SK-N-SH (cell line): ENCODE data around the gene FNDC1. TPM values are rescaled to one million over a fixed set of nuclear protein-coding genes. Genes with fewer than 3 reads are reported as not detected.
"Not testable (repeated sequence)": the region's sequence is repeated elsewhere in the genome, so short reads cannot be mapped to it uniquely, and the experiment has no call there.

Source experiments
- CTCF ChIA-PET: fragments of 300-600, 350-600 bp; formaldehyde crosslinking; extraction: SDS; loops from one replicate; lab custom pipeline; 2021; lab: Yijun Ruan, JAX
- POLR2A ChIA-PET: fragments of 350-600 bp; sonication (Branson Sonifier 250); formaldehyde crosslinking; extraction: SDS; loops from one replicate; lab custom pipeline; 2020; ENCODE audit warnings: antibody characterized with exemption, inconsistent platforms; lab: Yijun Ruan, JAX
- DNase-seq: peaks from one replicate; pipeline ENCODE4 v3.0.0; 2012
- H2AFZ ChIP-seq: fragments of 200-600 bp; sonication (generic); 2 replicates; pipeline ENCODE4 v1.8.1; 2016; ENCODE audit warnings: antibody characterized with exemption, mild to moderate bottlenecking, low read depth
- H3F3A ChIP-seq: fragments of 200-600 bp; sonication (generic); replicated peaks from 2 replicates; pipeline ENCODE3; 2016; ENCODE audit warnings: antibody characterized with exemption, mild to moderate bottlenecking; ENCODE audit not compliant: insufficient read depth
- H3K27ac ChIP-seq, 2 experiments: fragments of 200-500 bp in 1 of 2; fragments of 200-600 bp in 1 of 2; sonication (Bioruptor generic) in 1 of 2; sonication (generic), shearing (Covaris generic) in 1 of 2; 2 replicates each; pipeline versions ENCODE4 v1.5.1 to v1.6.1; 2014 to 2016; ENCODE audit warnings: low read depth in 2 of 2, inconsistent platforms in 1 of 2, low read length in 1 of 2, mild to moderate bottlenecking in 1 of 2, mixed read lengths in 1 of 2
- H3K27me3 ChIP-seq: fragments of 200-600 bp; sonication (generic), shearing (Covaris generic); 2 replicates; pipeline ENCODE4 v1.6.1; 2016; ENCODE audit warnings: mixed run types; ENCODE audit not compliant: insufficient read depth
- H3K36me3 ChIP-seq, 2 experiments: fragments of 200-500 bp in 1 of 2; fragments of 200-600 bp in 1 of 2; sonication (Bioruptor generic) in 1 of 2; sonication (generic) in 1 of 2; replicated peaks in 1 of 2; 2 replicates each; pipeline versions ENCODE3 to v1.5.1; 2014 to 2016; ENCODE audit warnings: low read length in 1 of 2, mild to moderate bottlenecking in 1 of 2; ENCODE audit not compliant: insufficient read depth in 2 of 2, control insufficient read depth in 1 of 2
- H3K4me1 ChIP-seq, 2 experiments: fragments of 200-500 bp in 1 of 2; fragments of 200-600 bp in 1 of 2; sonication (Bioruptor generic) in 1 of 2; sonication (generic), shearing (Covaris generic) in 1 of 2; 2 replicates each; pipeline versions ENCODE4 v1.5.1 to v1.6.1; 2014 to 2016; ENCODE audit warnings: low read depth in 1 of 2, low read length in 1 of 2, mixed run types in 1 of 2; ENCODE audit not compliant: insufficient read depth in 2 of 2, control insufficient read depth in 1 of 2
- H3K4me2 ChIP-seq: fragments of 200-600 bp; sonication (generic), shearing (Covaris generic); 2 replicates; pipeline ENCODE4 v1.6.1; 2017; ENCODE audit warnings: mixed run types
- H3K4me3 ChIP-seq, 2 experiments: fragments of 200-500 bp in 1 of 2; fragments of 200-600 bp in 1 of 2; sonication (Bioruptor generic) in 1 of 2; sonication (generic), shearing (Covaris generic) in 1 of 2; 2 replicates each; pipeline versions ENCODE4 v1.5.1 to v1.8.1; 2014 to 2016; ENCODE audit warnings: low read depth in 2 of 2, inconsistent platforms in 1 of 2, low read length in 1 of 2, mild to moderate bottlenecking in 1 of 2, mixed read lengths in 1 of 2, moderate library complexity in 1 of 2
- H3K79me2 ChIP-seq: fragments of 200-600 bp; sonication (generic); 2 replicates; pipeline ENCODE4 v1.8.1; 2017; ENCODE audit warnings: mild to moderate bottlenecking; ENCODE audit not compliant: insufficient read depth
- H3K9ac ChIP-seq: fragments of 200-600 bp; sonication (generic); 2 replicates; pipeline ENCODE4 v1.6.1; 2017; ENCODE audit warnings: mixed run types
- H3K9me2 ChIP-seq: fragments of 200-600 bp; sonication (generic); 2 replicates; pipeline ENCODE4 v1.6.1; 2017; ENCODE audit warnings: mixed run types
- H3K9me3 ChIP-seq: fragments of 200-600 bp; sonication (generic); 2 replicates; pipeline ENCODE4 v1.6.1; 2017; ENCODE audit warnings: mixed run types, mild to moderate bottlenecking, moderate library complexity
- H4K20me1 ChIP-seq: fragments of 200-600 bp; sonication (generic); 2 replicates; pipeline ENCODE4 v1.6.1; 2017; ENCODE audit warnings: mild to moderate bottlenecking, mixed run types; ENCODE audit not compliant: insufficient read depth
- ELF1 ChIP-seq: IDR thresholded peaks from 2 replicates; pipeline ENCODE4 v1.4.0; 2012
- EP300 ChIP-seq, 2 experiments: IDR thresholded peaks; 2 replicates each; pipeline versions ENCODE4 v1.4.0 to v1.6.1; 2012; ENCODE audit warnings: borderline replicate concordance in 1 of 2, low read depth in 1 of 2, low read length in 1 of 2
- EZH2phosphoT487 ChIP-seq: fragments of 200-600 bp; sonication (generic); IDR thresholded peaks from 2 replicates; pipeline ENCODE4 v1.6.1; 2017; ENCODE audit warnings: low read depth, mixed run types, mild to moderate bottlenecking, antibody characterized with exemption, moderate library complexity, borderline replicate concordance
- FOXM1 ChIP-seq: IDR thresholded peaks from 2 replicates; pipeline ENCODE4 v1.4.0; 2012; ENCODE audit warnings: low read depth, mild to moderate bottlenecking
- JUND ChIP-seq: IDR thresholded peaks from 2 replicates; pipeline ENCODE4 v1.4.0; 2012
- RAD21 ChIP-seq: IDR thresholded peaks from 2 replicates; pipeline ENCODE4 v1.6.1; 2012; ENCODE audit warnings: mild to moderate bottlenecking, low read length
- RCOR1 ChIP-seq: fragments of 150-350 bp; IDR thresholded peaks from 2 replicates; pipeline ENCODE4 v1.6.1; 2017; ENCODE audit warnings: antibody characterized with exemption, low read length
- WGBS: methylation state at CpG from one replicate; pipeline ENCODE4 v1.1.6; 2017; ENCODE audit warnings: low lambda C conversion rate; 5-methylcytosine and 5-hydroxymethylcytosine counted together
- polyA plus RNA-seq, 3 experiments: library from polyadenylated mRNA; depleted of rRNA; stranded (reverse); fragments of >200 nt; gene quantifications; 2 replicates each; pipeline ENCODE4 v1.2.3, GENCODE V29; 2012
- TF ChIP-seq, protein P1 (sequence below): IDR thresholded peaks from 2 replicates; pipeline ENCODE4; 2012
- TF ChIP-seq, protein P2 (sequence below): IDR thresholded peaks from 2 replicates; pipeline ENCODE4 v1.4.0; 2012; ENCODE audit warnings: low read depth, borderline replicate concordance
- TF ChIP-seq, protein P3 (sequence below): IDR thresholded peaks from 2 replicates; pipeline ENCODE4 v1.6.1; 2012; ENCODE audit warnings: mild to moderate bottlenecking, low read depth, low read length, moderate library complexity

Gene FNDC1
- polyA plus RNA-seq, 1 of the 3 experiments (the other 2 are of a cell fraction) = not detected

DNA sequence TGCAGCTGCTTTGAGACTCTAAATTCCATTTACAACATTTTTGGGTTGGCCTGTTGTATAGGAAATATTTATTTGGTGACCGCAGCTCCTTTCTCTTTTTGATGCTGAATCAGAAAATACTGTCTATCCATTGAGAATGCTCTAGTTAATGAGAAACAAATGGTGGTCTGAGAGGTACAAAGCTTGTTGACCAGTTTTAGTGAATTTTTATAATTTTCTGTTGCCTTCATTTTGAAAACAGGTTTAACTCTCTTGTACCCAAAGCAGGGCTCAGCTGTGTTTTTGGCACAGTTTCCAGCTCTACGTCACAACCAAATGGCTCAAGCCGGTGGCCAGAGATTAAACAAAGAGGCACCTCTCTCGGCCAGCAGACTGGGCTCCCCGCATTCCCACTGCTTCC lies 113.2 kb downstream of the FNDC1 start:
- Histone ChIP-seq H3K27ac (no peak overlapping the region), H3K4me3 (no peak overlapping the region), H3F3A (peaks cover 3% of the 10 kb centered on the region), H3K4me2 (no peak overlapping the region), H4K20me1 (no peaks in the 10 kb centered on the region), H3K9me3 (no peaks in the 10 kb centered on the region), H3K4me1 (peaks cover 0 to 22% of the 10 kb centered on the region in 2 experiments; a peak in 2 of 4 replicates)
- TF ChIP-seq RAD21 = no peak
- no peak for TF ChIP-seq EZH2phosphoT487
- TF ChIP-seq, protein P1, sequence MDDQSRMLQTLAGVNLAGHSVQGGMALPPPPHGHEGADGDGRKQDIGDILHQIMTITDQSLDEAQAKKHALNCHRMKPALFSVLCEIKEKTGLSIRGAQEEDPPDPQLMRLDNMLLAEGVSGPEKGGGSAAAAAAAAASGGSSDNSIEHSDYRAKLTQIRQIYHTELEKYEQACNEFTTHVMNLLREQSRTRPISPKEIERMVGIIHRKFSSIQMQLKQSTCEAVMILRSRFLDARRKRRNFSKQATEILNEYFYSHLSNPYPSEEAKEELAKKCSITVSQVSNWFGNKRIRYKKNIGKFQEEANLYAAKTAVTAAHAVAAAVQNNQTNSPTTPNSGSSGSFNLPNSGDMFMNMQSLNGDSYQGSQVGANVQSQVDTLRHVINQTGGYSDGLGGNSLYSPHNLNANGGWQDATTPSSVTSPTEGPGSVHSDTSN = no peak
- no peak for TF ChIP-seq RCOR1
- TF ChIP-seq, protein P2, sequence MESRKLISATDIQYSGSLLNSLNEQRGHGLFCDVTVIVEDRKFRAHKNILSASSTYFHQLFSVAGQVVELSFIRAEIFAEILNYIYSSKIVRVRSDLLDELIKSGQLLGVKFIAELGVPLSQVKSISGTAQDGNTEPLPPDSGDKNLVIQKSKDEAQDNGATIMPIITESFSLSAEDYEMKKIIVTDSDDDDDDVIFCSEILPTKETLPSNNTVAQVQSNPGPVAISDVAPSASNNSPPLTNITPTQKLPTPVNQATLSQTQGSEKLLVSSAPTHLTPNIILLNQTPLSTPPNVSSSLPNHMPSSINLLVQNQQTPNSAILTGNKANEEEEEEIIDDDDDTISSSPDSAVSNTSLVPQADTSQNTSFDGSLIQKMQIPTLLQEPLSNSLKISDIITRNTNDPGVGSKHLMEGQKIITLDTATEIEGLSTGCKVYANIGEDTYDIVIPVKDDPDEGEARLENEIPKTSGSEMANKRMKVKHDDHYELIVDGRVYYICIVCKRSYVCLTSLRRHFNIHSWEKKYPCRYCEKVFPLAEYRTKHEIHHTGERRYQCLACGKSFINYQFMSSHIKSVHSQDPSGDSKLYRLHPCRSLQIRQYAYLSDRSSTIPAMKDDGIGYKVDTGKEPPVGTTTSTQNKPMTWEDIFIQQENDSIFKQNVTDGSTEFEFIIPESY = no peak
- no peak for TF ChIP-seq ELF1
- TF ChIP-seq FOXM1 = no peak
- TF ChIP-seq, protein P3, sequence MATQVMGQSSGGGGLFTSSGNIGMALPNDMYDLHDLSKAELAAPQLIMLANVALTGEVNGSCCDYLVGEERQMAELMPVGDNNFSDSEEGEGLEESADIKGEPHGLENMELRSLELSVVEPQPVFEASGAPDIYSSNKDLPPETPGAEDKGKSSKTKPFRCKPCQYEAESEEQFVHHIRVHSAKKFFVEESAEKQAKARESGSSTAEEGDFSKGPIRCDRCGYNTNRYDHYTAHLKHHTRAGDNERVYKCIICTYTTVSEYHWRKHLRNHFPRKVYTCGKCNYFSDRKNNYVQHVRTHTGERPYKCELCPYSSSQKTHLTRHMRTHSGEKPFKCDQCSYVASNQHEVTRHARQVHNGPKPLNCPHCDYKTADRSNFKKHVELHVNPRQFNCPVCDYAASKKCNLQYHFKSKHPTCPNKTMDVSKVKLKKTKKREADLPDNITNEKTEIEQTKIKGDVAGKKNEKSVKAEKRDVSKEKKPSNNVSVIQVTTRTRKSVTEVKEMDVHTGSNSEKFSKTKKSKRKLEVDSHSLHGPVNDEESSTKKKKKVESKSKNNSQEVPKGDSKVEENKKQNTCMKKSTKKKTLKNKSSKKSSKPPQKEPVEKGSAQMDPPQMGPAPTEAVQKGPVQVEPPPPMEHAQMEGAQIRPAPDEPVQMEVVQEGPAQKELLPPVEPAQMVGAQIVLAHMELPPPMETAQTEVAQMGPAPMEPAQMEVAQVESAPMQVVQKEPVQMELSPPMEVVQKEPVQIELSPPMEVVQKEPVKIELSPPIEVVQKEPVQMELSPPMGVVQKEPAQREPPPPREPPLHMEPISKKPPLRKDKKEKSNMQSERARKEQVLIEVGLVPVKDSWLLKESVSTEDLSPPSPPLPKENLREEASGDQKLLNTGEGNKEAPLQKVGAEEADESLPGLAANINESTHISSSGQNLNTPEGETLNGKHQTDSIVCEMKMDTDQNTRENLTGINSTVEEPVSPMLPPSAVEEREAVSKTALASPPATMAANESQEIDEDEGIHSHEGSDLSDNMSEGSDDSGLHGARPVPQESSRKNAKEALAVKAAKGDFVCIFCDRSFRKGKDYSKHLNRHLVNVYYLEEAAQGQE = no peak
- TF ChIP-seq JUND = no peak
- no peak for TF ChIP-seq EP300 (IDR thresholded peaks at IDR 0.05; ENCODE audit: borderline replicate concordance in 1 of 2, low read depth in 1 of 2, low read length in 1 of 2)
- TF ChIP-seq, all 33 proteins: peak for 0
- H3K27me3 ChIP-seq = no peaks in the 10 kb centered on the region
- CTCF ChIA-PET = interaction anchor here (1.1 to 2.8 kb wide), 2 partner anchors 12 to 29 kb away, joined by 3 to 15 read pairs; no protein-coding TSS in a partner anchor
- 7% methylated on average over 5 of the region's 5 CpGs for WGBS
- POLR2A ChIA-PET = no interaction called here
- H3K79me2 ChIP-seq = no peaks in the 10 kb centered on the region
- H3K36me3 ChIP-seq = no peaks in the 10 kb centered on the region
- no peak overlapping the region for H3K9ac ChIP-seq
- no peak overlapping the region for H2AFZ ChIP-seq
- H3K9me2 ChIP-seq = no peaks in the 10 kb centered on the region
- no peak for DNase-seq

DNA sequence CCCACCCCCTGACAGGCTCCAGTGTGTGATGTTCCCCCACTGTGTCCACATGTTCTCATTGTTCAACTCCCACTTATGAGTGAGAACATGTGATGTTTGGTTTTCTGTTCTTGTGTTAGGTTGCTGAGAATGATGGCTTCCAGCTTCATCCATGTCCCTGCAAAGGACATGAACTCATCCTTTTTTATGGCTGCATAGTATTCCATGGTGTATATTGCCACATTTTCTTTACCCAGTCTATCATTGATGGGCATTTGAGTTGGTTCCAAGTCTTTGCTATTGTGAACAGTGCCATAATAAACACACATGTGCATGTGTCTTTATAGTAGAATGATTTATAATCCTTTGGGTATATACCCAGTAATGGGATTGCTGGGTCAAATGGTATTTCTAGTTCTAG lies 115.5 kb downstream of the FNDC1 start:
- H2AFZ ChIP-seq, POLR2A ChIA-PET, DNase-seq, H3K79me2 ChIP-seq, H3K27ac ChIP-seq, H3K36me3 ChIP-seq, H3K9ac ChIP-seq, H3K27me3 ChIP-seq, H3K9me3 ChIP-seq, H3K4me3 ChIP-seq, H3K4me2 ChIP-seq, H4K20me1 ChIP-seq, H3F3A ChIP-seq, H3K9me2 ChIP-seq: not testable (repeated sequence)
- H3K4me1 ChIP-seq = peaks cover 0 to 15% of the 10 kb centered on the region in 2 experiments; a peak in 2 of 4 replicates
- CTCF ChIA-PET = interaction anchor here (0.7 kb wide), 1 partner anchor 10 kb away, joined by 3 read pairs; no protein-coding TSS in a partner anchor
